NCI-H524 (cell line): ENCODE measurements around the gene DCDC2B.
"Not testable (repeated sequence)": the region's sequence is repeated elsewhere in the genome, so short reads cannot be mapped to it uniquely, and the experiment has no call there.

Experiments
- DNase-seq, 2 experiments: peaks; one replicate each; lab custom pipeline; 2025; lab: John Stamatoyannopoulos, UW

DCDC2B gene

DNA sequence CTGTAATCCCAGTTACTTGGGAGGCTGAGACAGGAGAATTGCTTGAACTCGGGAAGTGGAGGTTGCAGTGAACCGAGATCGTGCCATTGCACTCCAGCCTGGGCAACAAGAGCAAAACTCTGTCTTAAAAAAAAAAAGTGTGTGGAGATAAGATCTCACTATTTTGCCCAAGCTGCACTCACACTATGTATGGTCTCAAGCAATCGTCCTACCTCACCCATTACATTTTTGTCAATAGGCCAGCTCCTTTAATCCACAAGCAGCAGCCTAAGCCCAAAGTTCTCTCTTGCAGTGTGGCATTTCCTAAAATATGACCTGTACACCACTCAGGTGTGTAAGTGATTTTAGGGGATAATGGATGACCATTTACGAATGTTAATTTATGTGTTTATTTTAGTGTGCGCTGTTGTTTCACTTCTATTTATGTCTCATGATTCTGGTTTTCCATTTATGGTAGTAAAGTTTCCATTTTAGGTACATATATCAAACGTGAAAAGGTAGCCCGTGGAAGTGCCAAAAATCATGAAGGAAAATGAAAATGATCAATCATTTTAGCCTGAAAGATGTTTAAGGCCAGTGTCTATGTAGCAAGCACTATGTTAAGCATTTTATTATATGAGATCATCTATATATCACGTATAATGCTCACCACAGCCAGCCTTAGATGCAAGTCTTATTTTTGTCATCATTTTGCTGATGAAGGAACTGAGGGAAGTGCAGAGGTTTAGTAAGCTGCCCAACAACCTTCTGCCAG is 47.8 kb downstream of the DCDC2B start:
- no peak for DNase-seq

GRCh38 chr1:32257227-32257508 is 48.3 kb downstream of the DCDC2B start:
- DNase-seq = no peak

DNA sequence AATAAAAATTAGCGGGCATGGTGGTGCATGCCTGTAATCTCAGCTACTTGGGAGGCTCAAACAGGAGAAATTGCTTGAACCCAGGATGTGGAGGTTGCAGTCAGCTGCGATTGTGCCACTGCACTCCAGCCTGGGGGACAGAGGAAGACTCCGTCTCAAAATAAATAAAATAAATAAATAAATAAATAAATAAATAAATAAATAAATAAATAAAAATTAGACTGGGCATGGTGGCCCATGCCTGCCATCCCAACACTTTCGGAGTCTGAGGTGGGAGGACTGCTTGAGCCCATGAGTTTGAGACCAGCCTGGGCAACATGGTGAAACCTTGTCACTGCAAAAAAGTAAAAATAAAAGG is 54.3 kb downstream of the DCDC2B start:
- not testable (repeated sequence) for DNase-seq

DNA sequence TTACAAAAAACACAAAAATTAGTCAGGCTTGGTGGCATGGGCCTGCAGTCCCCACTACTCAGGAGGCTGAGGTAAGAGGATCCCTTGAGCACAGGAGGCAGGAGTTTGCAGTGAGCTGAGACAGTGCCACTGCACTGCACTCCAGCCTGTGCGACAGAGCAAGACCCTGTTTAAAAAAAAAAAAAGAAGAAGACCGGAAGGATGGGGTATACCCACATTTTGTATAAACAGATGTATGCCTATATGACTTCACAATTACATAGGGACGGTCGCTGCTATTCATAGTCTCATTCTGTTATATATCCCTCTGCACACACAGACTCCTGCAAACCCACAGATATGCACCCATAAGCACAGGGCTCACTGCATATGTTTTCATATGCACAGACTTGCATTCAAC is 54.9 kb downstream of the DCDC2B start:
- no peak for DNase-seq
